Umbilical cord (tissue), 2 donors: ENCODE results near the gene UBE2E2. TPM values are rescaled to one million over a fixed set of nuclear protein-coding genes. Genes with fewer than 3 reads are reported as not detected.

Source experiments
- DNase-seq: peaks from one replicate; pipeline ENCODE4 v3.0.0-alpha.2; 2015; ENCODE audit warnings: low spot score
- total RNA-seq: library from RNA; depleted of rRNA; stranded (reverse); fragments of >200 nt; gene quantifications from one replicate; pipeline ENCODE4 v1.2.3, GENCODE V29; 2014; ENCODE audit warnings: low replicate concordance; ENCODE audit not compliant: insufficient read depth

Gene UBE2E2
- total RNA-seq, 1 donor from 2014 or later = 109 TPM

DNA sequence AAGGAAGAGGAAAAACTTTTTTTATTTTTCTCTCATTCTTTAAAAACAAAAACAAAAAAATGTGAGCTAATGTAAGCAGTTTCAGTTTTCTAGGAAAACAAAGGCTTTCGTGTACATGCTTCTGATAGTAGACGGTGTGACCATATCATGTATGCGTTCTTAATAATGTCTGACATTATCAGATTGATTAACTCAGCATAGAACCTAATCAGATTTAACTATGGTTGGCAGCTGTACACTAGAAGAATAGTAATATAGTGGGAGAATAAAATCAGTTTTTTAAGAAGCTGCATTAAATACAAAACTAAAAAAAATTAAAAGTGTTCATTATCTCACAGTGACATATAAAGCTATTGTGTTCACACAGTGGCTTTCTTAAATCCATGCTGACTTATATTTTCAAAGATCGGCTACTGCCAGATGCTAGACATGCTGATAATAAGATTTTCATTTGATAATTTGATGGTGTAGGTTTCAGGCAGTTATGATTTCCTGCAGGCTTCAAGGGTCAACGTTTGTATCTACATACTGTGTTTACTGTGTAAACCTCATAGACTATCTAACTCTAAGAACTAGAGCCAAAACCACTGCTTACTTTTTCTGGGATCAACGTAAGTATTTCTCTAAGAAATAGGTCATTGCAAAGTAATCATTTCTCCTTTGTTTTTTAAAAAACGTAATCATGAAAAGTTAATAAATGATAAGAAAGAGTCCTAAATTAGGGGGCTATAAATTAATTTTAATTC, 74.0 kb downstream of the UBE2E2 start:
- DNase-seq = peak; percentile 44

DNA sequence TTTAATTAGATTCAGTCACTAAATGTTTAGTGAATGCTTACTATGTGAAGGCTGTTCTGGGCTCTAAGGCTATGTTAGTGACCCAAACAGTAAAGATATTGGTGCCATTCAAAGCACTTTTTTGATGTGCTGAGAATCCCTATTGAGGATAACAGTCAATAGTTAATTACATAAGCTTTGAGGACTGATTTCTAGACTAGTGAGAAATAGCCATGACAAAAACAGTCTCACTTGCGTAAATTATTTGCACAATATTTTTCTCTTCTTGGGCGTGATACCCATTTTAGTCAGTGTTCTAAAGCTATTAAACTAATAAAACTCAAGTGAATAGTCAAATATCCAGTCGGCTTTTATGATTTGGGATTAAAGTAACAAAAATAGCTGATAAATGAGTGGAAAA, 74.6 kb downstream of the UBE2E2 start:
- DNase-seq = no peak

DNA sequence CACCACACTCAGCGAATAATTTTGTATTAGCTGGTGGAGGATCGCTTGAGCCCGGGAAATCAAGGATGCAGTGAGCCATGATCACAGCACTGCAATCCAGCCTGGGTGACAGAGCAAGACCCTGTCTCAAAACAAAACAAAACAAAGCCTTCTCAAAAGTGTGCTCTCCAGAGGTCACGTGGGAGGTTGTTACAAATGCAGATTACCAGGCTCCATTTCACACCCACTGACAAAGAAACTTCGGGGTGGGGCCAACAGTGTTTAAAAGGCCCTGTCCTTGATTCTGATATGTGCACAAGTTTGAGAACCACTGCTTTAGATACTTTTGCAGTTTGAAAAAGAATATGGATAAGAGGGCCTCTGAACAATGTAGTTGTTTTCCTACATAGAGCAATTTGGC, 80.5 kb downstream of the UBE2E2 start:
- DNase-seq = no peak

DNA sequence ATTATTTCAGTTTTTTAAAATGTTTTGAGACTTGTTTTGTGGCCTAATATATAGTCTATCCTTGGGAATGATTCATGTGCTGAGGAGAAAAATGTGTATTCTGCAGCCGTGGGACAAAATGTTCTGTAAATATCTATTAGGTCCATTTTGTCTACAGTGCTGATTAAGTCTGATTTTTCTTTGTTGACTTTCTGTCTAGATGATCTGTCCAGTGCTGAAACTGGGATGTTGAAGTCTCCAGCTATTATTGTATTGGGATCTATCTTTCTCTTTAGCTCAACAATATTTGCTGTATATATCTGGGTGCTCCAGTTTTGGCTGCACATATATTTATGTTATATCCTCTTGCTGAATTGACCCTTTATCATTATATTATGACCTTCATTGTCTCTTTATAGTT, 85.2 kb downstream of the UBE2E2 start:
- DNase-seq = no peak

DNA sequence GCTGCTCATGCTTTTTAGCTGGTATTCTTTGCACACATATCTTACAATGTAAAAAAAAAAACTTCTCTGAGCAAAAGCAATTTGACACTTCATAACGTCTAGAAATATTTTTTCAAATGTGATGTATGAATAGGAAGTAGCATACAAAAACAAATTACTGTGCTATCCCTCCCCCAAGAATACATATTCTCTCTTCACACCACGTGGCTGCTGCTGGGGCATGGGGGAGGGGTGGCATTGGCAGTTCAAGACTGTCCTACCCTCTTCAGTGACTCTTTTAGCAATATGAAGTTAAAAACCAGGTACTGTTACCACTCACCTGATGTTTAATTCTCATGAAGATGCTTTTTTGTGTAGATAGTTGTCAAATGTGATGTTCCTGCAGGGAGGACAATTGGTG, 85.6 kb downstream of the UBE2E2 start:
- no peak for DNase-seq

DNA sequence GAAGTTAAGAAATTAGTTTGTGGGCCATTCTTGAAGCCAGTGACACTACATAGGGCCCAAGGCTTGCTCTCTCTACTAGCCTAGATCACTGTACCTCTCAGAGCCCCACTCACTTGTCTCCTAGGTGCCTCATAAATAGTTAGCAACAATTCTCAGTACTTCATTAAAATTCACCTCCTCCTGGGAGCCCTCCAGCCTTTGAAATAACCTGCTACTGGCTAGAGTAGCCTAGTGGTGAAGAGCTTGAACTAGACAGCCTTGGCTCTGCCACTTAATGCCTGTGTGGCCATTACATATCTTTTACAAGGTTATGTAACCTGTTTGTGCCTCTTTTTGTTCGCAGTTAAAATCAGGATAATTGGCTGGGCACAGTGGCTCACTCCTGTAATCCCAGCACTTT, 89.3 kb downstream of the UBE2E2 start:
- no peak for DNase-seq

DNA sequence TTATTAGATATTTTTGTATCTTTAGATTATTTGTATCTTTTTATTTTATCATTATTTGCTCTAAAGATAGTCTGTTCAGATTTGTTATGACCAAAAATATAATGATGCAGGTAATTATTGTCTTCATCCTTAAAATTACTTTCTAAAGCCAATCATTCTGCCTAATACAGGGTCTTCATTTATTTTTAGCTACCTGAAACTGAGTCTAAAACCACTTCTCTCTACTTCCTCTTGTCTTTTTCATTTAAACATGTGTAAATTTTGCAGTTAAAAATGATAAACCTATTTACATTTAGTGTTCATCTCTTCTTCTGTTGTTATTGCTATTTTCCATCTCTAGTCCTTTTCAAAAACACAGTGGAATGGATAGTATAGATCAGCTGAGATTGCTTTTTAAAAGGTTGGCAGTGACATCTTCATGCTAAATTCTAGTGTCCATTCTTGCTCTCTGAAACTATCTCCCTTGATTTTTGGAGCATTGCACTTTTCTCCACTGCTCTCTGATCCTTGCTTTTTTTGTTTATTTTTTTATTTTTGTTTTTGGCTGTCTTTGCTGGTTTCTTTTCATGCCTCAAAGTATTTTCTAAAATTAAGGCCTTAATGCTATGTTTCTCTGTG, 91.8 kb downstream of the UBE2E2 start:
- no peak for DNase-seq

DNA sequence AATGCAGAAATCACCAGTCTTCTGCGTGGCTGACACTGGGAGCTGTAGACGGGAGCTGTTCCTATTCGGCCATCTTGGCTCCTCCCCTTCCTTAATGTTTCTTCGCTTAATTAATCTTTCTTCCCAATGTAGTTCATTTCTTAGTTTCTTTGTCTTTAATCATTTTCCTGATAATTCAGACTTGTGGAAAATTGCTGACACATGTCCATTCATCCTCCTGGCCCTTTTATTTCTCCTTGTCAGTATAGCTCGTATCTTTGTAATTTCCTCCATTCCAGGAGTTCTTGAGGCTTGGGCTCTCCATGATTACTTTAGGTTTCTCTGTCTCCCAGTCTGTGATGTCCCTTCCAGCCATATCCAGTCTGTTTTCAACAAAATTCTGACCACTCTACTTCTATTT, 98.7 kb downstream of the UBE2E2 start:
- no peak for DNase-seq

DNA sequence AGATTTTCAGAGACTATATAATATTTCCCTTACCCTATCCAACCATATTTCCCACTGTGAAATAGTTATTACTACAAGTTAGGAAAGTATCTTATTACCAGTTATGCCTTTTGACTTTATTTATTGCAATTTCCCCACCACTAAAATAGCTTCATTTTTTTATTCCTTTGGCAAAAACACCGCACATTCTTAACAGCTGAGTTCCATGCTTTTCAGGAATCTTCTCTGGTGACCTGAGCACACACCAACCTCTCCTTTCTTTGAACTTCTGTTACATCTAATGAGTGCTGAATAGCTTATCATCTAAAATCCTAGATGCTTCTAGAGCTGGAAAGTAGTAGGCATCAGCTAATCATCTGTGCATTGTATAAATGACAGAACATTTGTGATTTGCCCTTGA, 99.1 kb downstream of the UBE2E2 start:
- no peak for DNase-seq

DNA sequence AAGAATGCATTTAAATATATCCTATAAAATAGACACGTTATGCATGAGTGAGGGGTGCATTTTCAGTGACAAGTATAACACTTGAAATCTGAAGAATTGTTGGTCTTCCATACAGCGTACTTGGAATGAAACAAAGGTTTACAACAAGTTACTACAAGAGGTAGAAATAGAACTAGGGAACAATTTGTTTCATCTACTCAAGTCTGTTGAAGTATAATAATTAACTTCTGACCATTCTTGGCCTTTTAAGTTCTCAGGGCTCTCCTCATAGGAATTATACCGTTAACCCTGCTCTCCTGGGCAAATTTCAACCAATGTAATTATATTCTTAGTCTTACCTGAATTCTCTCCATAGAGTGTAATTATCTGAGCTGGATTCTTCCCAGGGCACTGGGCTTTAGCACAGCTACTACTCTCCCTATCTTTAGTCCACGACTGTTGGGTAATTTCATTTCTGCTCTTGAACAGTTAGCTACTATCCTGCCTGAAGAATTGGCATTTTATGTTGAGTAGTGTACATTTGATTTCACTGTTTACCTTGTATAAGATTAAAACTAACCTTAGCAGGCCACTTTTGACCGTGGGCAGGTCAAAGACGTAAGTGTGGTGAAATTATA, 100.6 kb downstream of the UBE2E2 start:
- DNase-seq = no peak

DNA sequence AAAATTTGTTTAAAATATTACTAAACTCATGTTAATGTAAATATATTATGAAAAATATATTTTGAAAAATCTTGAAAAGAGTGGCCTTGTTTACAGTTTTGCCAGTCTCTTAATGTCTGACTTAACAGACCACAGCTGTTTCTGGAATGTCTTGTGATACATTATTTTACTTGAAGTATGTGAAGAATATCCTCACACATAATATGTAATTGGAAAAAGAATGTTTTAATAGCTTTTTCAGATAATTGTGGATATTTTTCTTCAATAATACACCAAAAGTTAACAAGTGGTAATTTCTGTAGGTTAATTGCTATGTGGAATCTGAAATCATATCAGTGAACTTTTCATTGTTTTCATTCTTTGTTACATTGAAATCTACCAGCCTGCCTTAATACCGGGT, 101.3 kb downstream of the UBE2E2 start:
- DNase-seq = peak; percentile 18

DNA sequence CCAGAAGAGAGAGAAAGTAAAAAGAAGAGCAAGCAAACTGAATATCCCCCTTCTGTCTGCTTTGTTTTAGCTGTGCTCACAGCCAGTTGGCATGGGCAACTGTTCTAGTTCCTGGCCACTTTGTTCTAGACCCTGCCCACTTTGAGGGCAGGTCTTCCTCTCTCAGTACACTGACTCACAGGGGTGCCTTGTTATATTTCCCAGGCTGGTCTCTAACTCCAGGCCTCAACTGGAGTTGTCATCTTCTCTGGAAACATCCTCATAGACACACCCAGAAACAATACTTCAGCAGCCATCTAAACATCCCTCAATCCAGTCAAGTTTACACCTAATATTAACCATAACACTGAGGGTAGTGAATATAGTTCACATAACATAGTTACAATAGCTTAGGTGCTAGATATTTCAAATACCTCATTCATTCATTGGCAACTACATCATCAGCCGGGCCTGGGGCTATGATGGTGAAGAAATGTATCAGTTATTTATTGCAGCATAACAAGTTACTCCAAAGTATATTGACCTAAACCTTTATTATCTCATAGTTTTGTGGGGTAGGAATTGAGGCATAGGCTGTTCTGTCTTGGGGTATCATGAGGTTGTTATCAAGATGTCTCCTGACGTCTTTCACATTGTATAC, 106.0 kb downstream of the UBE2E2 start:
- no peak for DNase-seq

DNA sequence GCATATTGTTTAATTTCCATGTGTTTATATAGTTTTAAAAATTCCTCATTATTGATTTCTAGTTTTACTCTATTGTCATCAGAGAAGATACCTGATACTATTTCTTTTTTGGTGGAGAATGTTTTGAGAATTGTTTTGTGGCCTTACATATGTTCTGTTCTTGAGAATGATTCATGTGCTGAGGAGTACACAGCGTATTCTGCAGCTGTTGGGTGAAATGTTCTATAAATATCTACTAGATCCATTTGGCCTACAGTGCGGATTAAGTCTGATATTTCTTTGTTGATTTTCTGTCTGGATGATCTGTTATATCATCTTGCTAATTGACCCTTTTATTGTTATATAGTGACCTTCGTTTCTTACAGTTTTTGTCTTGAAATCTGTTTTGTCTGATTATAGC, 109.7 kb downstream of the UBE2E2 start:
- no peak for DNase-seq

DNA sequence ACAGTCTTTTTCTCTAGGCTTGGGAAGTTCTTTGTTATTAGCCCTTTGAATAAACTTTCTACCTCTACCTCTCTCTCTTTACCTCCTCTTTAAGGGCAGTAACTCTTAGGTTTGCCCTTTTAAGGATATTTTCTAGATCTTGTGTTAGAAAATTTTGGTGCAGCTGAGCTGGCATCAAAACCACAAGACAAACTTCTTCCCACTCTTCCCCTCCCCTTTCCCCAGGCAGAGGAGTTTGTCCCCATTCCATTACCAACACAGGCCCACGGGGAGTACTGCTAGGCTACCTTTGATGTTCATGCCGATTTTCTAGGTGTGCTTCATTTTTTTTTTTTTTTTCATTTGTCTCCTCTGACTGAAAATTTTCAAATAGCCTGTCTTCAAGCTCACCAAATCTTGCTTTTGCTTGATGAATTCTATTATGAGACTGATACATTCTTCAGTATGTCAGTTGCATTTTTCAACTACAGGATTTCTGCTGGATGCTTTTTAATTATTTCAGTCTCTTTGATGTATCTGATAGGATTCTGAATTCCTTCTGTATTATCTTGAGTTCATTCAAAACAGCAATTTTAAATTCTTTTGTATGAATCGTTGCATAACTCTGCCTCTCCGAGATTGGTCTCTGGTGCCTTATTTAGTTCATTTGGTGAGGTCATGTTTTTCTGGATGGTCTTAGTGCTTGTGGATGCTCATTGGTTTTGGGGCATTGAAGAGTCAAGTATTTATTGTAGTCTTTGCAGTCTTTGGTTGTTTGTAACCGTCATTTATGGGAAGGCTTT, 112.0 kb downstream of the UBE2E2 start:
- DNase-seq = no peak

DNA sequence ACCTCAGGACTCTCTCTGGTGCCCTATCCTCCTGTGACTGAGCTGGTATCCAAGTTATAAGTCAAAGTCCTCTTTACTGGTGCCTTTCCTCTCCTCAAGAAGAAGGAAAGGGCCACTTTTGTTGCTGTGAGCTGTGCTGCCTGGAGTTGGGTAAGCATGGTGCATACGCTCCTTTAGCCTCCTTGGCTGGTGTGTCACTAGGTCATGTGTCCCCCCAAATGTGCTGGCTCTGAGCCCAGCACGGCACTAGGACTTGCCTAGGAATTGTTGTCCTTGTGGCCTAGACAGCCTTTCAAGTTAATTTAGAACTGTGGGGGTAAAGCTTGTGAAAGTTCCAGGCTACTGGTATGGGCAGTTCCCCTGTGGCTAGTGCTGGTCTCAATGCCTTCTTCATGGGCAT, 113.8 kb downstream of the UBE2E2 start:
- no peak for DNase-seq

DNA sequence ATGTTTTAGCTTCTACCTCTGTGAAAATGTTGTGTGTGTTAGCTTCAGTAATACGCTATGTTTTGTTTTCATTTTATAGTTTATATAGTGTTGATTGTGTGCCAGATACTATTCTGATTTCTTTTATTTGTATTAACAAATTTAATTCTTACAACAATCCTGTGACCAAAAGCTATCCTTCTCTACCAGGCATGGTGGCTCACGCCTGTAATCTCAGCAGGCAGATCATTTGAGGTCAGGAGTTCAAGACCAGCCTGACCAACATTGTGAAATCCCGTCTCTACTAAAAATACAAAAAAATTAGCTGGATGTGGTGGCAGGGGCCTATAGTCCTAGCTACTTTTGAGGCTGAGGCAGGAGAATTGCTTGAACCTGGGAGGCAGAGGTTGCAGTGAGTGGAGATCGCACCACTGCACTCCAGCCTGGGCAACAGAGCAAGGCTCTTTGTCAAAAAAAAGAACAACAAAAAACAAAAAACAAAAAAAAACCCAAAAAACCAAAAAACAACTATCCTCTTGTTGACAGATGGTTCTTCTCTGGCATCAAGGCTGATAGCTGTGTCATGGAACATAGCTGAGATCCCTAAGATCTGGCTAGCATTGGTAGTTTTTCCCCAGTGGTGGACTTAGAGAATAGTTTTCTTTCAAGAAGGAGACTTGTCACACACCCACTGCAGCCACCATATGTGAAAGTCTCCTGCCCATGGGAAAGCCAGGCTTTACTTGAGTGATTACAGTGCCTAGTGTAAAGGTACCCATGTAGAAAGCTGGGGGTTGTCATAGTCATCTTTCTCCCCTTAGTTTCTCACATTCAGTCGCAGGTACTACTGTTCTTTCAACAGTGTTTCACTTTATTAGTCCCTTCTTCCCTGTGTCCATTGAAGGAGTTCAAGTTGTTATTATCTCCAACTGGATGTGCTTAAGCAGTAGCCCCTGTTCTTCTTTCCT, 116.5 kb downstream of the UBE2E2 start:
- DNase-seq = no peak

DNA sequence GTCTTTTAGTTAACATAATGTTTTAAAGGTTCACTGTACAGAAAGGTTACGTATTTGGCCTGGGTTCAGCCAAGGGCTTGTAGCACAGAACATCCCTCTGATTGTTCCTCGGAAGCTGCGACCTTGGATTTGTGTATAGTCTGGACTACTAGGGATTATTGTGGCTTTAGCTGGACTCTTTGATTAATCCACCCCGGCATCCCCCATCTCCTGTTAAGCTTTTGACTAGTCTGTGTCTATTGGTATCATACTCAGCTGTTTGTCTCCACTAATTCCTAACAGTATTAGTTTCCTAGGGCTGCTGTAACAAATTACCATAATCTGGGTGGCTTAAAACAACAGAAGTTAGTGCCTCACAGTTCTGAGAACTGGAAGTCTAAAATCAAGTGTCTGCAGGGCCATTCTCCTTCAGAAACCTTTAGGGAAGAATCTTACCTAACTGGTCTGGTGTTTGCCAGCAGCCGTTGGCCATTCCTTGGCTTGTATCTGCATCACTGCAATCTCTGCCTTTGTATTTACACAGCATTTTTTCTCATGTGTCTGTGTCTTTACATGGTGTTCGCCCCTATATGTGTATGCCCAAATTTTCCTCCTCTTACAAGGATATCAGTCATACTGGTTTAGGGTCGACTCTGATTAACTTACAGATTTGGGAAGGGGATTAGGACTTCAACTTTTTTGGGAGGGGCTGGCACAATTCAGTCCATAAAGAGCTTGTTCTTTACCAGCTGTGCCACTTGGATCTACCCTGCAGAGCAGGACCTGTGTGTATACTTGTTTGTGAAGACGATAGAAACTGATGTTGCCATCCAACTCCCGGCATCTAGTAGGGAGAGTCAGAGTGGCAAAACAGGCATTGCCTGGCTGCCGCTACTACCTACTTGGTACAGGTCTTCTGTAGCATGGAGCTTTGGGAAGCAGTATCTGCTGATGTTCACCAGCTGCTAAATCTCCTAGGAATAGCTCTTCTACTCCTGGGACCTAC, 117.8 kb downstream of the UBE2E2 start:
- no peak for DNase-seq

DNA sequence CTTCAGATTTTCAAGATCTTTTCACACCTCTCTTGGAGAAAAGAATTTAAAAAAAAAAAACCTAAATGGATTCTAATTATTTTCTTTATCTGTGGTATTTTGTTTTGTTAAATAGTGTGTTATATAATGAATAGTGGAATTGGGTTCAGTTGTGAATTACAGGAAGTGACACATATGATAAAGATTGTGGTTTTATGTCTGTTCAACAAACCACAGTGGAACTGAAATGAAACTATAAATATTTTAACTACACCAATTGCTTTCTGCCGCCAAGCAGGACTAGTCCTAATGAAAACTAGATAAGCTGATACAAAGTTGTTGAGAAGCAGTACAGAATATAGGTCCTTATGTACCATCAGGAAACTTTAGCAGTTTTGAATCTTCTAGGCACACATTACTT, 121.6 kb downstream of the UBE2E2 start:
- DNase-seq = no peak

DNA sequence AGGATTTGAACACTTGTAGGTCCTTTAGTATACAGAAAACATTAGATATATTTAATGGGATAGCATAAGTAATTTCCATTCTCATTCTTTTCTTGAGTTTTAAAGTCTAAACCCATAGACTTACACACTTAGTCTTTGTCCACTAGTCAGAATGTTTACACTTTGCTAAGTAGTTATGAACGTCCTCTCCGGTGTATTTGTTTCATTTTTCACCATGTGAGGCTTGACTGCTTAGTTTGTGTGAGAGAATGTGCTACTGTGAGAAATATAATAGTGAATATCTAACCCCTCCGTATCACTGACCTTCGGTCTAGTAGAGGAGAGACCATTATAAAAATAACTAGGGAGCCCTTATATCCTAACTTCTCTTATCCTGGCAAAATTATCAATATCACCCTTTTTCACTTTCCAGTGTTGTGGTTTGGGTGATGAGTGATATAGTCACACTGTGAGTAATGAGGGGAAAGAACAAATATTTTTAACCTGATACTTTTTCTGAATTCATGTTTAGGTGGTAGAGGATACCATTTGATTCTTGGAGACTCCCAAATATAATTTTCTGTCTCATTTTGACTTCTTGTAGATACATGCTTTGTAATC, 122.4 kb downstream of the UBE2E2 start:
- no peak for DNase-seq
